HG03135 (cell line): ENCODE results near the gene RUSC1.

Experiments
- ATAC-seq: cut with Tn5 transposase; IDR thresholded peaks from one replicate; pipeline ENCODE4 v1.9.1; 2021; ENCODE audit warnings: mild to moderate bottlenecking, moderate library complexity; ENCODE audit not compliant: unreplicated experiment

RUSC1 gene

DNA sequence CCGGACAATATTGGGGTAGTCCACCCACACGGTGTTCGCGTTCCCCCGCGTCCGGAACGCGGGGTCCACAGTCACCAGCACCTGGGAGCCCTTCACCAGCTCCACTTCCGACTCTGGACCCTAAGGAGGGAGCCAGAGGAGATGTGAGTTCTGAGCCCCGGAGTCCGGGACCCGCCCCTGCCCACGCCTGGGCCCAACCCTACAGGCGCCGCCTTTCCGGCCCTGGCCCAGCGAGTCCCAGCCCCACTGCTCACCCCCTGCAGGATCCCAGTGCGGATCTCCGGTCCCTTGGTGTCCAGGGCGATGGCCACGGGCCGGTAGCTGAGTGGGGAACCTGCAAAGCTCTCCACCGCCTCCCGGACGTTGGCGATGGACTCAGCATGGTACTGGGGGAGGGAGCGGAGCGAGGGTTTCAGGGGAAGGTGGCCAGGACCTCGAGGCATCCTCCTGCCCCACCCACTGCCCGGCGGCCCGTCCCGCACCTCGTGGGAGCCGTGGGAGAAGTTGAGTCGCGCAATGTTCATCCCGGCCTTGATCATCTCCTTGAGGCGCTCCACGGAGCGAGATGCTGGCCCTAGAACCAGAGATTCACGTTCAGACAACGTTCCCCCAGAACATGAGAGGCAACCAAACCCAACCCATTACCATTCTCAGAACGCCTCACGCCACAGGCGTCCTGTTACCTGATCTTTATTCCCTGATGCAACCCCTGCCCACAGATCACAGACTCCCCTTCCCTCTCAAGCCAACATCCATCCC, 25.3 kb upstream of the RUSC1 start:
- no peak for ATAC-seq

DNA sequence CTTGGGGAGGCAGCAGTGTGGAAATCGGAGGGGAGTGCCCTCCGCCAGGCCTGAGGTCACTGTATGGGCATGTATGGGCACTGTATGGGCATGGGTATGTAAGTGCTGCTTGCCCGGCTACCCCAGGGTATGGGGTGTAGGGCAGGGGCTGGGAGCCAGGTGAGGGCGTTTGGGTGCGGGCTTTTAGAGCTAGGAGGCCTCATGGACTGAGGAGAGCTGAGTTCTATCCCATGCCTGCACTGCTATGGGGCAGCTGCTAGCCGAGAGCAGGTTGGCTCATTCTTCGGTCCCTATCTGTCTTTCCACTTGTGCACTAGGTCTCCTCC, 24.8 kb upstream of the RUSC1 start:
- ATAC-seq = no peak

DNA sequence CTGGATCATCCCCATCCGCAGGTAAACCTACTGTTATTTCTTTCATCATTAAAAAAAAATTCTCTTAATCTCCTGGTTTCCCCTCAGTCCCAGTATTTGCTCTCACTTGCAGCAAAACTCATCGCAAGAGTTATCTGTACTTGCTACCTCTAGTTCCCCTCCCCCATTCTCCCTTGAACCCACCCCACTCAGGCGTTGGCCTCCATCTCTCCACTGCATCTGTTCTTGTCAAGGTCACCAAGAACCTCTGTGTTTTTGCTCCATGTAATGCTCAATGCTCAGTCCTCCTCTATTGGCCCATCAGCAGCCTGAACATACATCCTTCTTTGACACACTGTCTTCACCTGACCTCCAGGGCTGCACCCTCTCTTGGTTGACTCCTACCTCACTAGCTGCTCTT, 24.0 kb upstream of the RUSC1 start:
- ATAC-seq = no peak

DNA sequence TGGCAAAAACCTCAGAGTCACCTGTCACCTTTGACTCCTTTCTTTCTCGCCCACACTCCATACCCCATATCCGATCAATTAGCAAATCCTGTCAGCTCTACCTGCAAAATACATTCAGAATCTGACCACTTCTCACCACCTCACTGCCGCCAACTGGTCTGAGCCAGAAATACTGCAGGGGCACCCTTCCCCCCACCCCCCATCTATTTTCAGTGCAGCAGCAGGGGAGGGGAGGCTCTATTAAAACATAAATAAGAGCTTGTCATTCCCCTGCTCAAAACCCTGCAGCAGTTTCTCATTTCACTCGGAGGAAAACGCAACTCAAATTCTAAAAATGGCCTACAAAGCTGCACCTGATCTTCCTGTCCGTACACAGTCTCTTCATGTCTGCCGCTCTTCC, 23.3 kb upstream of the RUSC1 start:
- no peak for ATAC-seq

DNA sequence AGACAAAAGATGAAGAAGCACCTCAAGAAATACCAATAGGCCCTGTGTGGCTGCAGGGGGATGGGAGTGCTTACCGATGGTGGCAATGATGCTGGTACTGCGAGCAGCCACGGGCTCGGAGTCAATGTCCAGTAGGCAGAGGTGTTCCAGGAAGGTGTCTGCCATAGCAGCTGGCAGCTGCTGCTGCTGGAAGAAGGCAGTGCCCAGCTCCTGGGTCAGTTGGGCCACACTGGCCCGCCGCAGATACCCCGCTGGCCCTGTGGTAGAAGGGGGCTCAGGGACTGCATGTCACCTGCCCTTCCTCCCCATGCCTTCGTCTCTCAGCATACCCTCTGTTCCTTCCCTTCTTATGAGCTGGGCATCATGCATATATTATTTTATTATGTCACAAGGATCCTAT, 20.7 kb upstream of the RUSC1 start:
- ATAC-seq = no peak

DNA sequence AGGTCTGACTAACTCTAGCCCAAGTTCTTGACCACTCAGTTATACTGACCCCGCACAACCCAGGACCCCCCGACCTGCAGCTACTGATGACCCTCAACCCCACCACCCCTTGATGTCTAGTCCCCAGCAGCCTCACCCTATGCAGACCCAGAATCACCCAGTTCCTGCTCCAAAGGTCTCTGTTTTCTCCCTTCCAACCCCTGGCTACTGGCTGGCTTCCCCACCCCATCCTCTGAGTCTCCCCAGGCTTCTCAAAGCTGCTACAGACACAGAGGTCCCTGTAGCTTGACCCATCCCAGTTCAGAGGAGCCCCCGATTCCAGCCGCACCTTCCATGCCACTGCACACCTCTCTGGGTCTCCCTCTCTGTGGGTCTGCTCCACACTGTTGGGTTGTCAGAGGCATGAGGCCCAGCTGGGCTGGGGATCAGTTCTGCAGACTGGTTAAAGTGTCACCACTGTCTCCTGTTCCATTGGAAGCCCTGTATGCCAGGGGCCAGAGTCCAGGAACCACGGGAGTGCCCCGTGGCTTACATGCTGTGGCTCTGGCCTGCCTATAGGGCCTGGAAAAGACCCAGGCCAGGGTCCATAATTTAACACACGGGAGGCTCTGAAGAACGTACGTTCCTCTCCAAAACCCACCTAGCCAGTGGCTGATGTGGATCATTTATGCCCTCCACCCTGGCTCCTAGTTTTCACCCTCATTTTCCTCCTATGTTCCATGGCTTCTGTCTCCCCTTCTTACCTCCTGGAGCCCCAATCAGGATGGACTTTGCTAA, 20.0 kb upstream of the RUSC1 start:
- ATAC-seq = no peak

DNA sequence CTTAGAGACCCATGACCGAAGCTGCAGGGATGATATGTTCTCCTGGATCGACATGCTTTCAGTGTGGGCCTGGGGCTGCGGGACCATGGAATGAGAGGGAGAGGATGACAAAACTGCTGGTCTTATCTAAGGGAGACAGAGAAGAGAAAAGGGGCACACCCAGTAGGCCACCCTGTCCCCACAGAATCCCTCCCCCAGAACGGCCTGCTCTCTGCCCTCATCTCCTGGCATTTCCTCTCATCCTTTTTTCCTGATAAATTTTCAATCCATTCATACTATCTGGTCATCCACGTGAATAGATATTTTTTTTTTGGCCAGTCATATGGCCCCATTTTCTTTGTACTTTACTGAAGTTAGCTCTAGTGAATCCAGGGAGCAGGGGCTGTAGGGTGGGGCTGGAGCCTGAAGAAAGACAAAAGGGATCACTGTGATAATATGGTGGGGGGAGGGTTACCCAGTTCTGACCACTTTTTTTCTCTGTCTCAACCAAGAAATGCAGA, 19.3 kb upstream of the RUSC1 start, which contains the start of gene PKLR:
TSS of gene PKLR (minus strand) at position 97 of the 500 bp plus-strand sequence. CDS start at position 54, 43 bp downstream.
- no peak for ATAC-seq

DNA sequence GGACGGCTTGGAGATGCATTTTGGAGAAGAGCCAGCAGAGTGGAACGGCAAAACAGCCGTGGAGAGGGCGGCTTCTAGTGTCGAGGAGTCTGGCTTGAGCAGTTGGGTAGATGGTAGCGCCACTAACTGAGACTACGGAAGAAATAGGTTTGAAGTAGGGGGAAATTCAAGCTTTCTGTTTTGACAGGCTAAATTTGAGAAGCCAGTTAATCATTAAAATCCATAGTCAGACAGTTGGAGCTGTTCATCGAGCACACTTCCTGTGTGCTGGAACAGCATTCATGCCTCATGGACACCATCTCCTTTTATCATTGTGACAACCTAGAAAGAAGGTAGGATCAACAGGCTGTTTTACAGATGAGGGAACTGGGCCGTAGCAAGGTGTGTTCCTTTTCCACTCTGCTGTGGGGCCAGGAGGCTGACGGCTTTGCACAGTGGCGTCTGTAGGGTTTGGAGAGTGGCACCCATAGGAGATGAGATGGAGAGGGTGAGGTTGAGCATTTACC, 16.1 kb upstream of the RUSC1 start:
- ATAC-seq = no peak

DNA sequence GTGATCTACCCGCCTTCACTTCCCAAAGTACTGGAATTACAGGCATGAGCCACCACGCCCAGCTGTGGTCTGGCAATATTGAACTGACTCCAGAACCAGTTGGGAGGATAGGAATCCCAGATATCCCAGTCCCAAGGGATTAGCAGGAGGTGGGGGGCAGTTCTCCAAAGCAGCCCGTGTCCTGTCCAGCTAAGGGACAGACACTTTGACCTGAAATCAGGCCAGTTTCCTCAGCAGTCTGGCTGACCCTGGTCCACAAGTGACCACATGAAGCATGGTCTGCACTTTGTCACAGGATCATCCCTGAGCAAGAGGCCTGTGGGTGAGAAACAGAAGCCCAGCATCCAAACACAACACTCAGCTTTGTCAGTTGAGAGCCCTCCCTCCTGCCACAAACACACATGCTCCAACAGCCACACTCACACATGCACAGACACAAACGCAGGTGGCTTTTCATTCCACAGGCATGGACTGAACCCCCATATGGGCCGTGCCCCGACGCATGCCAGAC, 14.8 kb upstream of the RUSC1 start:
- no peak for ATAC-seq

DNA sequence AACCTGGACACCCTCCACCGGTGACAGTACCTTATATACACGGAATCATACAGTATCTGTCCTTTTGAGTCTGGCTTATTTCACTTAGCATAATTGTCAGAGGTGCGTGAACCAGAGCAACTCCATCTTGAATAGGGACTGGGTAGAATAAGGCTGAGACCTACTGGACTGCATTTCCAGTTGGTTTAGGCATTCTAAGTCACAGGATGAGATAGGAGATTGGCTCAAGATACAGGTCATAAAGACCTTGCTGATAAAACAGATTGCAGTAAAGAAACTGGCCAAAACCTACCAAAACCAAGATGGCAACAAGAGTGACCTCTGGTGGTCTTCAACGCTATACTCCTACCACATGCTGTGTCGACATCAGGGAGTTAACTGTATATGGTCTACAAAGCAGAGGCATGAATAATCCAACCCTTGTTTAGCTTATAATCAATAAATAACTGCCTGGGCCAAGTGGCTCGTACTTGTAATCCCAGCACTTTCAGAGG, 13.4 kb upstream of the RUSC1 start:
- ATAC-seq = no peak

DNA sequence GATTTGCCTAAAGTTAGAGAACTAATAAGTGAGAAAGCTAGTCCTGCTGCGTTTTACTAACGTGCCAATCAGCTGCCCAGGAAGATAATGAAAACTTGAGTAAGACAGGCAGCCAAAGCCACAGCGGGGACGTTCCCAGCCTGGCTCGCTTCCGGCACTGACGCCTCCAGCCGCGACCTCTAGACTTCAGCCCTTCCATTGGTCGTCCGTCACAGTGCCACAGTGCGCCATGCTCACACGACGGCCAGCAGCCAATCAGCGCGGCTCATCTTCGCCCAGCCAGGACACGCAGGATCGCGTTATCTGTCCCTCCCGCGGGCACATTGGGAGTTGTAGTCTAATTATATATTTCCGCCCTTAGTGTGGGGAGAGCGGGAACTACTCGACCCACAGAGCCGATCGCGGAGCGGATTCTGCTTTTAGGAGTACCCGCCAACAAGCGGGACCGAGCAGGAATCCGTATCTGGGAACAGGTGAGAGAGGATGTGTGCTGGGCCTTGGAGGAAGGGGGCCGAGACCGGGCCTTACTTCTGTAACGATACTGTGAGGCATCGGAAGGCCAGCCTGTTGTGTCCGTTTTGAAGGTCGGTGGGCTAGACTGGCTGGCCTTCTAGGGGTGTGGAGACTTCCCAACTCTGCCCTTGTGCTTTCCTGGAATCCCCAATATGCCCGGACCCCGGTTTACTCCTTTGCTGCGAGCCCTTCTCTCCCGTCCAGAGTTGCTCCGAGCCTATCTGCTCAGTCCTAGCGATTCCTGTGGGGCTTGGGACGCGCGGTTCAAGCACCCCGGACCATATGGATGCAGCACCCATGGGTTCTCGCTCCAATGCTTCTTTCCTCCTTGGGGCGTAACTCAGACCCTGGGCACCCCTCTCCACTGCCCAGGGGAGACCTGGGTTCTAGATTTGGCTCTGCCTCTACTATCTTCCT, 11.9 kb upstream of the RUSC1 start, which contains the start of gene FDPS:
TSS of gene FDPS (plus strand) at position 374 of the 930 bp plus-strand sequence. CDS start 924 bp downstream, outside the sequence.
- peak; percentile 92 for ATAC-seq

DNA sequence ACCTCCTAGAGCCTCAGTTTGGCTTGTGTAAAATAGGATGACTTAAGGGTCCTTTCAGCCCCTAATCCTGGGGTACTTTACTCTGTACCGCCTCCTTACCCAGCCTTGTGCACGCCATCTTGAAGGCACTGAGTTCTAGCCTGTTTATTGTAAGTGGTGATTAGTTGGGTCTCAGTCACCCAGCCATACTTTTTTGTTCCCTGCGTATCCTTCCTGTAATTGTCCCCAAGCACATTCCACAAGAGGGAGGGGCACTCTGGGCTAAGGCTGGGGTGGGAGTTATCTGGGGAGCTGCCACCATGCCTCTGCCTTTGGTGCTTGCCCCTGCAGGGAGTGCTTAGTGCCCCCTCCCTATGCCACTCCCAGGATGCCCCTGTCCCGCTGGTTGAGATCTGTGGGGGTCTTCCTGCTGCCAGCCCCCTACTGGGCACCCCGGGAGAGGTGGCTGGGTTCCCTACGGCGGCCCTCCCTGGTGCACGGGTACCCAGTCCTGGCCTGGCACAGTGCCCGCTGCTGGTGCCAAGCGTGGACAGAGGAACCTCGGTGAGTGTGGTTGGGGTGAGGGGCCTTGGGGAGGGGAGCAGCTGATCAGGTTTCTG, 11.2 kb upstream of the RUSC1 start:
- ATAC-seq = no peak

DNA sequence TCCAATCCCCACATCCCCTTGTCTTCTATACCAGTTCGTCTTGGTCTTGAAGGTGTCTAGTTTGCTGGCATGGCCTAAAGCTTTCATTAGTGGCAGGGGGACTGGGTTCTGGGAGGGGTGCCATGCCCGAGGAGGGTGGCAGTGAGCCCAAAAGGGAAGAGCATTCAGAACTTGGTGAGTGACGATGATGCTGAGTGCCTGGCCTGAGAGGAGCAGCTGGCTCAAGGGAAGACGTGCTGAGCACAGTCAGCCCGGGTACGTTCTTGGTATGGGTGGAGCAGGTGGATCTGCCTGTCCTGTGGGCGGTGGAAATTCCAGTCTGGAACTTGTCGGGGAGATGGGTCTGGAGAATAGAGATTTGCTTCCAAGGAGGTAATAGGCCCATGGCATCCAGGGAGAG, 7.4 kb upstream of the RUSC1 start:
- ATAC-seq = no peak

DNA sequence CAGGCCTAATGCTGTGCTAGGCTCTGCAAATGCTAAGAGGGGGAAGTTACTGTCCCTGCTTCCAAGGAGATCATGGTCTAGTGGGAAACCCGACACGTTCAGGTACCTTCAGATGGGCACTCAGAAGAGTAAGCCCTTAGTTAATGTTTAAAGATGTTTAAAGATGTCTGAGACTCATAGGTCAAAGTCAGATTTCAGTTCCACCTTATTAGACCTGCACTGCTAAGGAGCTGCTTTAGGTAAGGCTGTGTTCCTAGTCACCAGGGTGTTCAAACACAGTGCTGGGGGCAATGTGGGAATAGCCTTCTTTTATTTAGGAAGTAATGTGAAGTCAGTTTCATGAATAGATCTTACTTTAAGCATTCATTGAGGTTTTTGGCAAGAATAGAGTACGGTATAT, 3.8 kb upstream of the RUSC1 start:
- ATAC-seq = no peak

DNA sequence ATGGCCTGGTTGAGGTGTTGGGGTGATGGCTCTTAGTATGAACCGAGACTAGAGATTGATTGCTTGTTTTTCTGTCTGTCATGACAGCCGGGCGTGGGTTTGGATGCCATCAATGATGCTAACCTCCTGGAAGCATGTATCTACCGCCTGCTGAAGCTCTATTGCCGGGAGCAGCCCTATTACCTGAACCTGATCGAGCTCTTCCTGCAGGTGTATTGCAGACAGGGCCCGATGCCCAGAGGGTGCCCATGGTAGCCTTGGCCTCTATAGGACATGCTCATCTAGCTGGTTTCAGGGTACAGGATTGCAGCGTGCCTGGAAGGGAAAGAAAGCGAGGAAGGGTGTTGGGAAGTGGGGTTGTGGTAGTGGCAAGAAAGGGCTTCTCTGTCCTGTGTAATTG, 2.6 kb upstream of the RUSC1 start:
- no peak for ATAC-seq

DNA sequence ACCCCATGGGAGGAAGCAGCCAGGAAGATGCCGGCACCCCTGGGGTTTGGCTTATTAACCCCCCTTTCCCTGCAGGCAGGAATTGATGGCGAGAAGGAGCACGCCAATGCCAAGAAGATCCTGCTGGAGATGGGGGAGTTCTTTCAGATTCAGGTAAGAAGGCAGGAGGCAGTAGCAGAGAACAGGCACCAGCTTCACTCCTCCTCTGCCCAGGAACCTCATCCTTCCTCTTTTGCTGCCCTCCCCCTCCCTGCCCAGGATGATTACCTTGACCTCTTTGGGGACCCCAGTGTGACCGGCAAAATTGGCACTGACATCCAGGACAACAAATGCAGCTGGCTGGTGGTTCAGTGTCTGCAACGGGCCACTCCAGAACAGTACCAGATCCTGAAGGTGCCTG, 1.2 kb upstream of the RUSC1 start:
- no peak for ATAC-seq

DNA sequence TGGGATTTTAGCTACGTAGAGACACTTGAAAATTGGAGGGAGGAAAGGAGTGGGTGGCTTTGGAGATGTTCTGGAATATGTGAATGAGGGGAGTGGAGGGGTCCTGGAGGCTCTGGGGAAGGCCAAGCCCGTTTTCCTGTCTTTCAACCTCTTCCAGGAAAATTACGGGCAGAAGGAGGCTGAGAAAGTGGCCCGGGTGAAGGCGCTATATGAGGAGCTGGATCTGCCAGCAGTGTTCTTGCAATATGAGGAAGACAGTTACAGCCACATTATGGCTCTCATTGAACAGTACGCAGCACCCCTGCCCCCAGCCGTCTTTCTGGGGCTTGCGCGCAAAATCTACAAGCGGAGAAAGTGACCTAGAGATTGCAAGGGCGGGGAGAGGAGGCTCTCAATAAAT, 442 bp upstream of the RUSC1 start:
- ATAC-seq = no peak

DNA sequence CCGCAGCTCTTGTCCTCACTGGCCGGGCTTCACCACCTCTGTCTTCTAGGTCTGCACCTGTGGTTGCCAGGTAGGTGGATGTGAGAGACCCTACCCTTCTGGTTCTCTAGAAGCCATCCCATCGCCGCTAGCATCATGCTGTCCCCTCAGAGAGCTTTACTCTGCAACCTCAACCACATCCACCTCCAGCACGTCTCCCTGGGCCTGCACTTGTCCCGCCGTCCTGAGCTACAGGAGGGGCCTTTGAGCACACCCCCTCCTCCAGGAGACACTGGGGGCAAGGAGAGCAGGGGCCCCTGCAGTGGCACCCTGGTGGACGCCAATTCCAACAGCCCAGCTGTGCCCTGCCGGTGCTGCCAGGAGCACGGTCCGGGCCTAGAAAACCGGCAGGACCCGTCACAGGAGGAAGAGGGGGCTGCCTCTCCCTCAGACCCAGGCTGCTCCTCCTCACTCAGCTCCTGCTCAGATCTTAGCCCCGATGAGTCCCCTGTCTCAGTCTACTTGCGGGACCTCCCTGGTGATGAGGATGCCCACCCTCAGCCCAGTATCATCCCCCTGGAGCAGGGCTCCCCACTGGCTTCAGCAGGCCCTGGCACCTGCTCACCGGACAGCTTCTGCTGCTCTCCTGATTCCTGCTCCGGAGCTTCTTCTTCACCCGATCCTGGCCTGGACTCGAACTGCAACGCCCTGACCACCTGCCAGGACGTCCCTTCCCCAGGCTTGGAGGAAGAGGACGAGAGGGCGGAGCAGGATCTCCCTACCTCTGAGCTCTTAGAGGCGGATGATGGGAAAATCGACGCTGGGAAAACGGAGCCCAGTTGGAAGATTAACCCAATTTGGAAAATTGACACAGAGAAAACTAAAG, 1.2 kb downstream of the RUSC1 start:
- no peak for ATAC-seq

DNA sequence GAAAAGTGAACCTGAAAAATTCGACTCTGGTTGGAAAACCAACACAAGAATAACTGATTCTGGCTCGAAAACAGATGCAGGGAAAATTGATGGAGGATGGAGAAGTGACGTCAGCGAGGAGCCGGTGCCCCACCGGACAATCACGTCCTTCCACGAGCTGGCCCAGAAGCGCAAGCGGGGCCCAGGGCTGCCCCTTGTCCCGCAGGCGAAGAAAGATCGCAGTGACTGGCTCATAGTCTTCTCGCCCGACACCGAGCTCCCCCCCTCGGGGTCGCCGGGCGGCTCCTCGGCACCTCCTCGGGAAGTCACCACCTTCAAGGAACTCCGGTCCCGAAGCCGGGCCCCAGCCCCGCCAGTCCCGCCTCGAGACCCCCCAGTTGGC, 1.9 kb downstream of the RUSC1 start:
- ATAC-seq = no peak
